Activated CD4-positive, CD25-positive, alpha-beta regulatory T cell treated with anti-CD3 and anti-CD28 coated beads, Interleukin-2, amount 50 U/mL, for 24 hours (primary cell): Measurements from ENCODE around the gene COL16A1.

Experiments
- ATAC-seq, 2 donors: fragments of 150-1000 bp; cut with Tn5 transposase; one replicate each; pipeline ENCODE4 v1.10.0; 2021; ENCODE audit warnings: mild to moderate bottlenecking in 1 of 2, moderate library complexity in 1 of 2

The COL16A1 gene

DNA sequence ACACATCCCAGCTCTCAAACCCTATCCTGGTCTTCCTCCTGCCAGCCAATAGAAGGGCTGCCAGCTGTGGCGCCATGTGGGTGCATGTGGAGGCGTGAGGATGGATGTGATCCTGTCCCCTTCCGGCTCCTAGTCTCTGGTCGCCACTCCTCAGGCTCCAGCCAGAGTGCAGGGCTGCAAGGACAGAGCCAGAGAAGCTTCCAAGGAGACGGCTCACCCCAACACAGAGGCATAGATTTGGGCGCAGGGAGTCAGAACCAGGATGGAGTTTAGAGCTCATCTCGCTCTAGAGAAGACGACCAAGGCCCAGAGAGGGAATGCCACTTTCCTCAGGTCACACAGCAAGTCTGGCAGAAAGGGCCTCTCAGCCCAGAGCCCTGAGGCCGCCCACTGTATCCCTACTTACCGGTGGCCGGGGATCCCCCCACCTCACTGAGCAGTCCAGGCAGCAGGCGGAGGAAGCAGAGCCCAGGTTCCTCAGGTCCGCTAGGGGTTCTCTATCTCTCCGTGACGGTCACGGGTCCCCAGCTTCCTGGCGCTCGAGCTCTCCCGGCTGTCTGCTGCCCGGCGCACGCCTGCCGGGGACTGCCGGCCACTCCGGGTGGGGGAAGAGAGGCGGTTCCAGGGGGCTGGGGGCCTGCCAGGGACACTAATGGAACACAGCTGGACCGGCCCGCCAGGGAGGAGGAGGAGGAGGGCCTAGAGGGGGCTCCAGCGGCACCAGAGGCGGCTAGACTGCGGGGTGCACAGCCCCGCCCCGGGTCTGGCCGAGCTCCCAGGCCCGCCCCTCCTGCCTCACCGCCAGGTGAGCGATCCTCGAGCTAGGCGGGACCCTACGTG is at the start of gene COL16A1:
COL16A1 (minus strand) TSS at position 587 of the 840 bp plus-strand sequence. CDS start 1,824 bp downstream, outside the sequence.
- no peak for ATAC-seq

DNA sequence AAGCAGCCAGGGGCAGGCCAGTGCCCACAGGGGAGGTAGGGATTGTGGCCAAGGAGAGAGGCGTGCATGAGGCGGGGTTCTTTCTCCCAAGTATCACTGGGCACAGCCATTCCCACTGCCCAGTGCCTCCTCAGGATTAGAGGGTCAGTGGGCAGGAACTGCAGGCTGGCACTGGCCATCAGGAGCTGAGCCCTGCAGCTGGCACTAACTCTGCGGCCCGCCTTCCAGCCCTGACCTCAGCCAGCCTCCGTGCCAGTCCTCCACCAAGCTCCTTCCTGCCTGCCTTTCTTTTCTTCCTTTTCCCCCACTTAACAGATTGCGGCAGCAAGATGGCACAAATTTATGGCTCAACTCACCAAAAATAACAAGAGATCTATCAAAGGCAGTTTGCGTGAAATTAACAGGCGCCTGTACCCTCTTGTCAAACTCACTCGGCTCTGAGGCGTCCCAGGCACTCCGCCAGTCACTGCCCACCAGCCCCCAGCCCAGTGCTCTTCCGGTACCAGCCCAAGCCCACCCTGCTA is 49.2 kb upstream of the COL16A1 start:
- no peak for ATAC-seq

DNA sequence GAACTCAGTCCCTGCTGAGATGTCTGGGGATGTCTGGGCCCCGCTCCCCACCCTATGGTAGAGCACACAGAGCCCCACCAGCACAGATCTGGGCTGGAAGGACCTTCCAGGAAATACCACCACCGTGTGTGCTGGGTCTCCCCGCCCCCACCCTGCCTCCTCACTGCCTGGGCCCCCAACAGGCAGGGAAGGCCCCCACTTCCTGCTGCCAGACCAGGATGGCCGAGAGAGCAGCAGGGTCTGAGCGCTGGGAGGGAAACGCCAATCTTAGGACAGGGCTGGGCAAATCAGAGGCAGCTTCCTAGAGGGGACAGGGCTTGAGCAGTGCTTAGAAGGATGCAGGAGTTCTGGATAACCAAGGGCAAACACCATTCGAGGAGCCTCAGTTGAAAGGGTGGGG is 48.4 kb upstream of the COL16A1 start:
- ATAC-seq = peak in 1 of 2 donors; percentile 17

DNA sequence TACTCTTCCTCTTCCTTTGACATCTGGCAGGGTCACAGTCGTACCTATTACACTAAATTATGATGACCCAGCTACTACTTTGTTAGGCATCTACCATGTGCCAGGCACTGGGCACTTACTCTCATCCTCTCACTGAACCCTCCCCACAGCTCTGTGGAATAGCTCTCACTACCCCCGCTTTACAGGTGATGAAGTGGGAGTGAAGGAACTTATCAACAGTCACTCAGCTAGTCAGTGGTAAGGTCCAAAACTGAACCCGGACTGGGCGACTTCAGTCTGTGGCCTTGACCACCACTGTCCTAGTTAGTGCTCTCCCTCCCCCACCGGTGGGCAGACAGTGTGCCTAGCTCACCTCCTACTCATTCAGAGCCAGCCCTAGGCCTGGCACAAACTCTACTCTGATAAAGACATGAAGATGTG is 48.0 kb upstream of the COL16A1 start:
- no peak for ATAC-seq

DNA sequence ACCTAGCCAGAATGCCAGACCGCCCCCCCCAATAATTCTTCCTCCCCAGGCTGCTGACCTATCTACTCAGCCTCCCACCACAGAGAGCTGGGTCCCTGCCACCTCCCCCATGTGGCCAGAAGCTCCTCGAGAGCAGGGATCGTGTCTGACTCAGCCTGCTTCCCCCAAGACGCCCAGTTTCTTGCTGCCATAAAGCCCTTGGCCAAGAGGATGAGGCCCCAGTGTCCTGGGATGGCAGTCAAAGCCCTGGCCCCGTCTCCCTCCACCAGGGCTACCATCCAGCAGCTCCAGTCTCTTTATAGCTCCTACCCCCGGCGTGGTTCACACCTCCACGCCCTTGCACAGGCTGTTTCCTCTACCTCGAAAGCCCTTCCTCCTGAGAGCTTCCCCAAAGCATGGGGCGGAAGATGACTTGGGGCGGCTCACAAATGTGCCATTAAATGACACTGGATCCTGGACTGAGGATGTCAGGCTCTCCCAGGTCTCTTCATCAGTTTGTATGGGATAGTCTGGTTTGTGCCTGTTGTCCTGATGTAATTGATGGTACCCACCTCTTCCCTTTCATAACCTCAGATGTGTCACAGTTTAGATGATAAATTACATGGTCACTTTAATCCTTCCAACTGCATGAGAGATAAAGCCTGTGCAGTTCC is 47.2 kb upstream of the COL16A1 start:
- ATAC-seq = no peak

DNA sequence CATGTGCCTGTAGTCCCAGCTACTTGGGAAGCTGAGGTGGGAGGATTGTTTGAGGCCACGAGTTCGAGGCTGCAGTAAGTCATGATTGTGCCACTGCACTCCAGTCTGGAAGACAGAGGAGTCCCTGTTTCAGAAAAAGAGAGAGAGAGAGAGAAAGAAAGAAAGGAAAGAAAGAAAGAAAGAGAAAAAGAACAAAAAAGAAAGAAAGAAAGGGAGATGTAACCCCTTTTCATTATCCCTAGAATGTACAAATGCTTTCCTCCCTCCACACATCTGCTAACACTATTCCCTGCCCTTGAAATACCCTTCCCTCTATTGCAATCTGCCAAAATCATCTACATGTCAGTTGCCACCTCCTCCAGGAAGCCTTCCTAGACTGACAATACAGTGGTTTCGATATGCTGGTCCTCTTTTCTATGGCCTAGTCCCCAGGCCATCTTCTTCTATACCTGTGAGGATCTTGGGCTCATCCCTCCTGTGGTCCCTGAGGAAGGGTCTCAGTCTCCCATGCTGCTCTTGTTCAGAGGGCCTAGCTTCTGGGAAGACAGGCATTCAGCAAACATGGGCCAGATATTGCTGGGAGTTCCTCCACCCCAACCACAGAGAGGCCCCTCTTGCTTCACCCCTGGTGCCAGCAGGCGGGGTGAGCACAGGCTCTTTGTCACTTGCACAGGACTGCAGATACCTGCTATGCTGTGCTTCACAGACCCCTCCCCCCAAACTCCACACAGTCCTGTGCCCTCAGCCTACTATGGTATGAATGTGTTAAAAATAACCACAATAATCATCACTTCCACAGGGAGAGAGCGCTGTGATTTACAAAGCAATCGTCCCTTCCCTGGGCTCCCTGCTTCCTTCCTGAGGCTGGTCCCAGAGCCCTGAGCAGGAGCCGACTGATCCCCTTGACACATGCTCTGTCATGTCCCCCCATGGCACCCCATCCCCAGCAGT is 46.2 kb upstream of the COL16A1 start:
- no peak for ATAC-seq

DNA sequence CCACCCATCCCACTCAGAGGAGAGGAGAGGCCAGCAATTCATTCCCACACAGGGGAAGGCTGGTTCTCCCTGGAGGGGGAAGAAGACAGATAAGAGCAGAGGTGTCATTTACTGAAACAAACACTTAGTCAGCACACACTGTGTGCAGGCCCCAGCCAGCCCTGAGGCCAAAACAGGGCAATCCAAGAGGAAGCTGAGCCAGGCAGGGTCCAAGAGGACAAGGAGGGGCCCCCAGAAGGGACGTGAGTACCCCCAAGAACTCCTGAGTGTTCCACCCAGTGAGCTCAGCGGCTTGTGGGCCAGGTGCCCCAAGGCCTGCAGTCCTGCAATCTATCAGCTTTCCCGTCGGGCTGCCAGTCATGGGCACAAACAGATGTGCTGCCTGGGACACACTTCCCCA is 44.5 kb upstream of the COL16A1 start:
- ATAC-seq = no peak

DNA sequence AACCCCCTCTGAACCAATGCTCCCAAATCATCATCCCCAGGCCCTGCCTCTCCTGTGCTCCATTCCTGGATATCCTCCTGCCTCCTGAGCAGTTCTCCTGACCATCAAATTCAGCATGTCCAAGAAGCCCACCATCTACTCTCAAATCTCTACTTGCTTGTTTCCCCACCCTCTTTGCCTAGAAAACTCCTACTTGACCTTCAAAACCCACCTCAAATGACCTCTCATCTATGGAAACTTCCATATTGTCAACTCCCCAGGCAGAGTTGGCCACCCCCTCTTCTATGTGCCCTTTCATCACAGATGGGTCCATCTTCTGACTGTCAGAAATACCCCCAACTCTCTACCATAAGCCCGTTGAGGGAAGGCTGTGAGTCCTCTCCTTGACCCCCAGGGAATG is 43.5 kb upstream of the COL16A1 start:
- no peak for ATAC-seq

DNA sequence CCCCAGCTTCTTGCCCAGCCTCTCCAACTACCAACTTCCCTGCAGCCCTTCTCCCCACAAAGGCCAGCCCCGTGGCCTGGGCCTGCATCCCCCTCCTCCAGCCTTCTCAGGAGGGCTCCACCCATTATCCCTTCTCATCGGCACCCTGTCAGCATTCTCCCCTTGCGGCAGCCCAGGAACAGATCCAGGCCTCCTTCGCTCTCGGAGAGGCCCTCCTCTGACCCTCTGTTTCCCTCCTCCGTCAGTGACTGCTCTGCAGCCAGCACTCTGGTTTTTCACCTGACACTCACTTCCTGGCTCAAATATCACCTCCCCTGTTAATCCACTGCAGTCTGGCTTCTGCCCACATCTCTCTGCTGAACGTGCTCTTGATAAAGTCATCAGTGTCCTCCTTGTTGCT is 42.9 kb upstream of the COL16A1 start:
- ATAC-seq = no peak

DNA sequence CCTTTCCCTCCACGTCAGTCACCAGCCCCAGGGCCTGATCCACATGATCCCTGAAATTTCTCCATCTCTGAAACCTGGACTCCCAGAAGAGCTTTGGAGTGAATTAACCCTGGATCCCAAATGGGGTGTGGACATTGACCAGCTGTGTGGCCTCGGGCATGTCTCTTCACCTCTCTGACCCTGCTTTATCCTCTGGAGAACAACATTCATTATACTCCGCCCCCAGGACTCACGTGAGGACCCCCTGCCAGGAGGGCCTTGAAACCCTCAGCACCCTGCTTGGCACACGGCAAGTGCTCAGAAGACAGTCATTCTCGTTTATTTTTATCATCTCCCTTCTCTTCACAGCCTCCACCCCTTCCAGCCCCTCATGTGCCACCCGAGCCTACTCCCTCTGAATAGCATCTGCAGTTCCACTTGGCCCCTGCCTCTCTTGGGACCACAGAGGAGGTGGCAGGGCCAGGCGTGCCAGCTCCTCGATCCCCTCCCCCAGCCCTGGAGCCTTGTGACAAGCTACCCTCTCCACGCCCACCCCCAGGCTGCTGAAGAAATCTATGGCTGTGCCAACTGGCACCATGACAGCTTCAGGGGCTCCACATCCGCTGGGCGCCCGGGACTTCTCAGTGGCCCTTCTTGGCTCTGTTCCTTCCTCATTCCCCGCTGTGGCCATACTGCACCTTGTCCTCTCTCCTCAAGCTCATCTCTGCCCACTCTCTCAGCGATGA is 42.3 kb upstream of the COL16A1 start:
- no peak for ATAC-seq

DNA sequence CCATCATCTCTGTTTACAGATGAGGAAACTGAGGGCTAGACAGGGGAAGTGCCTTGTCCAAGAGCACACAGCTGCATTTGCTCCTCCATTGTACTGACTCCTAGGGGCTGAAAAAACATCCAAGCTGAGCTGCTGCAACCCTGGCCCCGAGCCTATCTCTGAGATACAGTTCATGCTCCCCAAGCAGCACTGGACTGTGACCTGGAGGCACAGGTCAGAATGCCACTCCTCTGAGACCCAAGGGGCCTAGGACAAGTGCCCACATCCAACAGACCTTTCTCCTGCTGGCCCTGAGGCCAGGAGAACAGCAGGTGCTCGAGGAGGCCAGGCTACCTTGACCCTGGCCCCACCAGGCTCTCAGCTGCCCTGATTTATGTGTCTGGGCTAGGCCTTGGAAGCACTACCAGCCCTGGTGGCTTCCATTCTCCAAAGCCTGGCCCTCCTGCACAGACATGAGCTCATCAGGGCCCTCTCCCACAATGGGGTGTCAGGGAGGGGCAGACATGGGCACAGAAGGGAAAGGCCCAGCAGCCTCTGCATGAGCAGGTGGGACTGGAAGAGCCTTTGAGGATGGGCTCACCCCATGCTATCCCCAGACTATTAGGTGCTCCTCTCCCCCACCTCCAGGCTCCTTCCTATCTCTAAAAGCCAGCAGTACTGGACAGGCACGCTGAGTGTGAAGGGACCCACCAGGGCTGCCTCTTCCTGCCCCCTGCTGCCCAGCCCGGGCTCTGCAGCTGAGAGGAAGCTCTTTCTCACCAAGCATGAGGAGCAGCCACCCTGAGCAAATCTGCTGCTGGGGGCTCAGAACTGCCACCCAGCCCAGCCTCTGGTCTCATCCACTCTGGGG is 41.5 kb upstream of the COL16A1 start:
- ATAC-seq = peak; percentile 50 to 58

DNA sequence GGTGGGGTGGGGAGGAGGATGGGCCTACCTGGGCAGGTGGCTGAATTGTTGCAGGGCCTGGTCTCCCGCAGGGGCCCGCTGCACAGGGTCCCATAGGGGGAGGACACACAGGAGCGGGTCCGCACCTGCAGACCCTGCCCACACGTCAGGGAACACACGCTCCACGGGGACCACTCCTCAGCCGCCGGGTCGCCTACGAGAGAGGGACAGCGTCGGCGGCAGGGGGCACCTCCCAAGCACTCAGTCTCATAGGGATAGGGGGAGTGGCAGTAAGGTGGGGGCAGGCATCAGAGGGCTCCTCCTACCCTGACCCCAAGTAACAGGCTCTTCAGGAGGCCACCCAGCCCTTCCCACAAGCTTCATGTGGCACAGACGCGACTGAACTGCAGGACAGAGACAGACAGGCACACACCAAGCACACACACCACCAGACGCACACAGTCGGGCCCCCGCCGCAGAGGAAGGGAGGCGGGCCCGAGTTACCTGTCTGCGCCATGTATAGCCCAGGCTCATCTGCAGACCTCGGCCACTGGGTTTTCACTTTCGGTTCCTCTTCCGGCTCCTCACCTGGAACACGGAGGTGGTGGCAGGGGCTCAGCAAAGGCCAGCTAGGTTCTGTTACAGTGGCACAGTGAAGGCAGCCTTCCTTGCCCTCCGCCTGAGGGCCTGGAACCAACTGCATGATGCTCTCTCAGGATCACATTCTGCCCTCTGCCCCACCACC is 40.5 kb upstream of the COL16A1 start:
- ATAC-seq = peak in 1 of 2 donors; percentile 14

DNA sequence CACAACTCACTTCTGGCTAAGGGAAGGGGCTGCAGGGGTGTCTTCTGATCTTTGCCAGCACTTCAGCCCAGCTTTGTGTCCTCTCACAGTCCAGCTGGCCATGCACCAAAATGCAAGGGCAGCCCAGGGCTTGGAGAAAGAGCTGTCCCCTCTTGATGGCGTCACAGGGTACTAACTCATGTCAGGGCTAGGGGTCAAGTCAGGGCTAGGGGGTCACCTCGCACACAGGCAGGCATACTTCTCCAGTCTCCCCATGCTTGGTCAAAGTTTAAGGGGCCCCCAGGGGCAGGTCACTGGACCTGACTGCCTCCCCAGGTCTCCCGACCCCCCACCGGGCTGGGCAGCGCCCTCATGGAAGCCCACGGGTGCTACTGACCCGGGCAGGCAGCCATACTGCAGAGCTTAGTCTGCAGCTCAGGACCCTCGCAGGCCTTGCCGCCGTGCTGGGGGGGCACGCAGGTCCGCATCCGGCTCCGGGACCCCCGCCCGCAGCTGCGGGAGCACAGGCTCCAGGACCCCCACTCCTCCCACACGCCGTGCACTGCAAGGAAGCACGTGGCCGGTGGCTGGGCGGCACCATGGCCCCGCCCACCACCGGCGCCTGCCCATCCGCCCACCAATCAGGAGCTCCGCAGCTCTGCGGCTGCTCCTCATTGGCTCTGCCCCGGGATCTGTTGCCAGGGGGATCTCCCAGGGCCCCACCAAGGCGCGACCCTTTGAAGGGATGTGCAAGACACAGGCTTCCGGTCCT is 38.8 kb upstream of the COL16A1 start:
- no peak for ATAC-seq

DNA sequence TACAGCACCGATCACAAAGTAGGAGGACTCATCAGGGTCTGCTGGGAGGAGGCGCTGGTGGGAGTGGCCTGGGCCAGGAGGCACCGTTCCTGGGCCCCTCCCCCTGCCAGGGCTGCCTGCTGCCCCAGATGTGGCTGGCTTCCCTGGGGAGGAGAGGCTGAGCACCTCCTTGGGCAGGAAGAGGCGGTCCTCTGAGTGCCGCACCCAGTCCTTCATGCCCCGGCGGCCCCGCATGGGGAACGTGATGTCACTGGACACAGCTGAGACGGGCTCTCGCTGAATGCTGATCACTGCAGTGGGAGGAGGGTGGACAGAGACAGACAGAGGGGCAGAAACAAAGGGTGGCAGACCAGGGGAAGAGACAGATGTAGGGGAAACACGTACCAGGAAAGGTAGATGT is 35.5 kb upstream of the COL16A1 start:
- peak; percentile 55 to 59 for ATAC-seq

DNA sequence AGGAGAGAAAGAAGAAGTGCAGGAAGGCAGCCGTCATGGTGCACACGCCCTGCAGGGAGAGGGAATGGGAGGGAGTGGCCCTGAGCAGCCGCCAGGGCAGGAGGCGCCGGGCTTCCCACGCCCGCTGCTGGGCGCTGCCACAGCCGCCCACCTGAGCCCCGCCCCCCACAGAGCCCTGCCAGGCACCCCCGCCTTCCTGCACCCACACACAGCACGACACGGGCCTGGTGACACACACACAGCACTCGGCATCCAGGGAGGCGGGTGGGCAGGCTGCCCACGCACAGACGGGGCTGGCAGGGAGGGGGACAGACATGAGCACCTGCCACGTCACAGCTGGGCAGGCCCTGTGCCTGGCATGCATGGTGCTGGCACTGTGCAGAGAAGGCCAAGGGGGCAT is 32.9 kb upstream of the COL16A1 start:
- no peak for ATAC-seq

DNA sequence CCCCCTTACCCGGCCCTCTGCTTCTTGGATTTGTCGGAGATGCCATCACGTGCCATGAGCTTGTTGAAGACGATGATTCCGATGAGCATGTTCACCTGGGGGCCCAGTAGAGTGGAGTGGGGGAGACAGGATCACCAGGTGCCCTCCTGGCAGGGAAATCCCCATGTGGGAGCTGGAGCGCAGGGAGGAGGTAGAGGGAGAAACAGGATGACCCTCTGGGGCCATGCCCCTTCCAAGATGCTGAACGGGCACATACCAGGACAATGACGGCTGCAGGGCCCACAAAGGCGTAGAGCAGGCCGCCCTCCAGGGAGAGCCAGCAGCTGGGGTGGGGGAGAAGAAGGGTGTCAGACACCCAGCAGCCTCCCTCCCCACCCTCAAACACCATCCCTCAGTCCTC is 31.8 kb upstream of the COL16A1 start:
- no peak for ATAC-seq

DNA sequence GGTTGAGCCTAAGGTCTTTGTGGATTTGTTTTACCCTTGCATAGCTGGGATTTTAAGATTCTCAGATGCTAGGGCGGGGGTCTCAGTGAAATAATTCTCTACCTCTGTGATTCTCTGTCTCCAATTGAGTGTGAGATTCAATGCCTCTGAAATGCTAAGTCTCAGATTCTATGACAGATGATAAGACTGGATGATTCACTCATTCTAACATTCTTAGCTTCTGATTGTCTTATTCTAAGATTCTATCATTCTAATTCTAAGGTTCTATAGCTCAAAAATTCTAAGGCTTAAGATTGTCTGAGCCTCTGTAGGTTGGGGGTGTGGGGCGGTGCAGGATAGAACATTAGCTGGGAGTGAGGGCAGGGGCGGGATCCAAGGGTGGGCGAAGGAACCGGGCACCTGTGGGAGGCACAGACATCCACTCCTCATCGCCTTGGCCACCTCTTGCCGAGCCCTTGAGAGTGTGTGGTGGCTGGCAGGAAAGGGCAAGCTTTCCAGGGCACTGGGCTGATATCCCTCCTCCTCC is 30.8 kb upstream of the COL16A1 start:
- ATAC-seq = no peak

DNA sequence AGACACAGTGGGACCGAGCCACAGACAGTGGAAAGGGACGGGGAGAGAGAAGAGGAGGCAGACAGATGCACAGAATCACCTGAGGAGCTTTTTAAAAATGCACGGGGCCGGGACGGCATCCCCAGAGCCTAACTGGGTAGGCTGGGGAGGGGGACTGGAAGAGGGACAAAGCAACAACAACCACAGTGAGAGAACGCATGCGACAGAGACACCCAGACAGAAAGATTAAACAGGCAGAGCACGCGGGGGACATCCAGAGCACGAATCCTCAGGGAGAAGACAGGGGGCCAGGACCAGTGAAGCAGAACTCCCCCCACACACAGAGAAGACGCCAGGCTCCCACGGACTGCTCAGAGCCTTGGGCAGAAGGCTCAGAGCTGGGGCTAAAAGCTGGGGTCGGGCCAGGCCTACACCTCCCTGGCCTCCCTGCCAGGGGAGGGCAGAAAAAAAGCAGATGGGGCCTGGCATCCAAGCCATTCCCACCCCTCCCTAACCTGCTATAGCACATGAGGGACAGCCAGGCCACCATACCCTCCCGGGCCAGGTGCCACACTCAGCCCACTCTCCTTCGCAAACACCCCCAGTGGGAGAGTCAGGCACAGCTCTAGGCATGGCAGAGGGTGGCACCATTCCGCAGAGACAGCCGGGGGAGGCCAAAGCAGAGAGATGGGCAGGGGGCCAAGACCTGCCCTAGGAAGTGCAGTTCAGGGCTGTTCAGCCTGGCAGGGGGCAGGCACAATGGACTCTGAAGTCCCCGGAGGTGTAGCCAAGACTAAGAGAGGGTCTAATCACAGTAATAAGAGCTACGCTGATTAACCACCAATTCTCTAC is 29.8 kb upstream of the COL16A1 start:
- no peak for ATAC-seq
